ENCODE measurements around the gene ETNK2. TPM values are rescaled to one million over a fixed set of nuclear protein-coding genes. Genes with fewer than 3 reads are reported as not detected.

ETNK2 gene
- total RNA-seq, 3 donors from 2014 or later: 13.8 to 66.1 (median 16.8) TPM

DNA sequence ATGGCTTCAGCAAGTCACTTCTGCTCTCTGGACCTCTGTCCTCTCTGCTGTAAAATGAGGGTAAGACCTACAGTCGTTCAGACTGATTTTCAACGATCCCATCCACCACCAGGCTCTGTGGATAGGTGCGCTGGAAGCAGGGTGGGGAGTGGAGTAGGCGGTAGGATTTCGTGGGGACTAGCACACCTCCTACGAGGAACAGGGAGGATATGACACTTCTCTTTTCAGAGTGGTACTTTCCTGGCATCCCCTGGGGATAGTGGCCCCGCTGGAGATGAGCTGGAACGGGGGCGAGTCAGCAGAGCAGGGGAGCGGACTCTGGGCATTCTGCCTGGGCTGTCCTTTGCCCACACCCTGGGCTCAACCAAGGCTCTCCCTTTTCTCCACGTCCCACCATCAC, 17.7 kb downstream of the ETNK2 start:
- no peaks in the 10 kb centered on the region for H3K9me3 ChIP-seq
- H3K36me3 ChIP-seq: no peaks in the 10 kb centered on the region
- intact Hi-C loops (cut with DNase I; ENCODE audit: low total_unique reads): no loop called here
- H3K27me3 ChIP-seq: no peaks in the 10 kb centered on the region
- no peak overlapping the region for H3K27ac ChIP-seq
- no peak overlapping the region for H3K4me3 ChIP-seq
- DNase-seq (ENCODE audit: low spot score in 2 of 2): no peak
- H3K4me1 ChIP-seq: peaks cover 12 to 27% of the 10 kb centered on the region in 2 donors
- TF ChIP-seq, protein P1, sequence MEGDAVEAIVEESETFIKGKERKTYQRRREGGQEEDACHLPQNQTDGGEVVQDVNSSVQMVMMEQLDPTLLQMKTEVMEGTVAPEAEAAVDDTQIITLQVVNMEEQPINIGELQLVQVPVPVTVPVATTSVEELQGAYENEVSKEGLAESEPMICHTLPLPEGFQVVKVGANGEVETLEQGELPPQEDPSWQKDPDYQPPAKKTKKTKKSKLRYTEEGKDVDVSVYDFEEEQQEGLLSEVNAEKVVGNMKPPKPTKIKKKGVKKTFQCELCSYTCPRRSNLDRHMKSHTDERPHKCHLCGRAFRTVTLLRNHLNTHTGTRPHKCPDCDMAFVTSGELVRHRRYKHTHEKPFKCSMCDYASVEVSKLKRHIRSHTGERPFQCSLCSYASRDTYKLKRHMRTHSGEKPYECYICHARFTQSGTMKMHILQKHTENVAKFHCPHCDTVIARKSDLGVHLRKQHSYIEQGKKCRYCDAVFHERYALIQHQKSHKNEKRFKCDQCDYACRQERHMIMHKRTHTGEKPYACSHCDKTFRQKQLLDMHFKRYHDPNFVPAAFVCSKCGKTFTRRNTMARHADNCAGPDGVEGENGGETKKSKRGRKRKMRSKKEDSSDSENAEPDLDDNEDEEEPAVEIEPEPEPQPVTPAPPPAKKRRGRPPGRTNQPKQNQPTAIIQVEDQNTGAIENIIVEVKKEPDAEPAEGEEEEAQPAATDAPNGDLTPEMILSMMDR (IDR thresholded peaks at IDR 0.05): no peak
- TF ChIP-seq POLR2A (IDR thresholded peaks at IDR 0.05) (no peak), POLR2AphosphoS5 (IDR thresholded peaks at IDR 0.05) (no peak)

DNA sequence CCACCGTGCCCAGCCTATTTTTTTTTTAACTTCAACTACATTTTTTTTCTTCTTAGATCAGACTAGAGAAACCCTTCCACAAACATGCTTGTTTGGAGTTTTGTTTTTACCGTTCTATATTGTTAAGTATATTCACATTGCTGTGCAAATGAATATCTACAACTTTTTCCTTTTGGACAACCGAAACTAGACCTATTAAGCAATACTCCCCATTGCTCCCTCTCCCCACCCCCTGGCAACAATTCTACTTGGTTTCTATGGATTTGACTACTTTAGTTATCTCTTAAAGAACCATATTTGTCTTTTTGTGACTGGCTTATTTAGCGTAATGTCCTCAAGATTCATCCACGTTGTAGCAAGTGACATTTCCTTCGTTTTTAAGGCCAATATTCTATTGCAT, 19.1 kb downstream of the ETNK2 start:
- H3K4me1 ChIP-seq: peaks cover 12 to 27% of the 10 kb centered on the region in 2 donors
- no peaks in the 10 kb centered on the region for H3K36me3 ChIP-seq
- no peaks in the 10 kb centered on the region for H3K9me3 ChIP-seq
- DNase-seq (ENCODE audit: low spot score in 2 of 2): no peak
- no peak overlapping the region for H3K27ac ChIP-seq
- intact Hi-C loops (cut with DNase I; ENCODE audit: low total_unique reads): no loop called here
- no peaks in the 10 kb centered on the region for H3K27me3 ChIP-seq
- no peak for TF ChIP-seq POLR2A (IDR thresholded peaks at IDR 0.05)
- TF ChIP-seq, protein P1 (IDR thresholded peaks at IDR 0.05): no peak
- TF ChIP-seq POLR2AphosphoS5 (IDR thresholded peaks at IDR 0.05): no peak
- H3K4me3 ChIP-seq: no peak overlapping the region

DNA sequence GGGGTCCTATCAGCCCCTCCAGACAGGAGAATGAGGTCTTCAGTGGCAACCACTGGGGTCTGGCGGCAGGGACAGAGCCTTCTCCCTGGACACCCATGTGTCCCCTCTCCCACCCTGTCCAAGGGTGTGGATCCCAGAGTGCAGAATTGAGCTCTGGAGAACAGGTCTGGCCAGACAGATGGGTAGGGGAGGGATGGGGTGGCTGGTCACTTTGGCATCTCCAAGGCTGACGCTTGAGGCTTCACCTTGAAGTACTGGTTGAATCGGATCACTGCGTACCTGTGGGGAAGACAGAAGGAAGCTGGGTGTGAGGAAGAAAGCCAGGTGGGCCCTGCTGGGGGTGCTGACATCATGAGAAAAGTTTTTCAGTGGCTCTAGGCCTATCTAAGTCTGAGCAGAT, 19.9 kb downstream of the ETNK2 start:
- Histone ChIP-seq H3K27ac (peak overlapping the region; percentile 84 to 86), H3K9me3 (no peaks in the 10 kb centered on the region), H3K4me1 (peaks cover 12 to 27% of the 10 kb centered on the region in 2 donors), H3K36me3 (no peaks in the 10 kb centered on the region), H3K4me3 (no peak overlapping the region), H3K27me3 (no peaks in the 10 kb centered on the region)
- TF ChIP-seq POLR2AphosphoS5 (IDR thresholded peaks at IDR 0.05) (no peak), POLR2A (IDR thresholded peaks at IDR 0.05) (no peak)
- TF ChIP-seq, protein P1 (IDR thresholded peaks at IDR 0.05): no peak
- DNase-seq (ENCODE audit: low spot score in 2 of 2): no peak
- intact Hi-C loops (cut with DNase I; ENCODE audit: low total_unique reads): no loop called here

DNA sequence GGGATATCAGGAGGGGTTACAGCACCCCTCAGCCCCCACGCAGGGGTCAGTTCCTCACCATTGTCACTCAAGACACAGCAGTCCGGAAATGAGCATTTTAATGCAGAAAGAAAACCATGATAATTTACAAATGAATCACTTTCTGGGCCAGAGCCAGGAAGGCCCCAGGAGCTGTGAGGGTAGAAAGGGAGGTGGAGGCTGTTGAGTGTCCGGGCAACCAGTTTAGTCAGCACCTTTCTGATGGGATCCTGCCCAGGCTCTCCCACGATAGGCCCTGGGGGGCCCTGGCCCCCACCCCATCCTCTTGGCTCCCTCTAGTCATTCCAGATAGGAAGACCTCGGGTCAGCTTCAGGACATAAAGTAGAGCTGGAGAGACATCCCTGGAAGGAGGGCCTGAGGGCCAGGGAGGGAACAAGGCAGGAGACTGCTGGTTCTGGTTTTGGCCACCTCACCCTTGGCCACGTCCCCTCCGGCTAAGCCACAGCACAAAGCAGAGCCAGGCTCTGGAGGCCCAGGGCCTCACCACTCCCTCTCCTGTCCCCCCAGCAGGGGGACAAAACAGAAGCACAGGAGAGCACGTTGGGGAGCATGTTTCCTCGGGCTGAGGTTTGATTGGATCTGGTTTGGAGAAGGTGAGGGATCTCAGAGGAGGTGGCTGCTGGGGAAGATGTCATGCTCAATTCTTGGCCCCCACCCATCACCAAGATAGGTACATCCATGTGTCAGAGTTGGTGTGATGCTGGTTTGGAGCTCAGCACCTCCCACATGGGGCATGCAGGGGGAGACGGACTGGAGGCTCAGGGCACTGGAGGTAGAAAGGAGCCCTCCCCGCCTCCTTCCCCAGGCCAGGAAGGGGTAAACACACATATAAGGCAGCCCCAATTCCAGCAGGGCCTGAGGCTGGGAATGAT, 20.6 kb downstream of the ETNK2 start:
- DNase-seq (ENCODE audit: low spot score in 2 of 2): peak in 1 of 2 donors; percentile 34
- no peak for TF ChIP-seq POLR2A (IDR thresholded peaks at IDR 0.05)
- TF ChIP-seq, protein P1 (IDR thresholded peaks at IDR 0.05): peak in 1 of 3 donors; percentile 16
- peak in 1 of 3 donors; percentile 9 for TF ChIP-seq POLR2AphosphoS5 (IDR thresholded peaks at IDR 0.05)

DNA sequence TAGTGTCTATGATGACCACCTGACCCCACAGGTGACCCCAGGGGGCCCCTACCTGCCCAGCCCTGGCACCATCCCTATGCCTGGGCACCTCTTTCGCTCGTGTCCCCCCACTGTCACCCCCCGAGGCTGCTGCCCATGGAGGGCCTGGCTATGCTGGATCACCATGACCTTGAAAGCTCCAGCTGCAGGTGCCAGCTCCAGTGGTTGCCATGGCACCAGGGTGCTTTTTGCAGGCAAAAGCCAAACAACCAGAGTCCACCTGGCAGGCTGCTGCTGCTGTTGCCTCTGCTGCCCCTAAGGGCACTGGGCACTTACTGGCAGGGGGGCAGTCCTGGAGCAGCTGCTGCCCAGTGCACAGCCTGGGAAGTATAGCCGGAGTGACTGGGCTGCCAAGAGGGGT, 21.7 kb downstream of the ETNK2 start:
- H3K4me3 ChIP-seq: no peak overlapping the region
- TF ChIP-seq, protein P1 (IDR thresholded peaks at IDR 0.05): no peak
- no peak for TF ChIP-seq POLR2AphosphoS5 (IDR thresholded peaks at IDR 0.05)
- intact Hi-C loops (cut with DNase I; ENCODE audit: low total_unique reads): no loop called here
- no peaks in the 10 kb centered on the region for H3K36me3 ChIP-seq
- DNase-seq (ENCODE audit: low spot score in 2 of 2): peak in 1 of 2 donors; percentile 51
- H3K4me1 ChIP-seq: peaks cover 12 to 27% of the 10 kb centered on the region in 2 donors
- no peaks in the 10 kb centered on the region for H3K9me3 ChIP-seq
- peak overlapping the region; percentile 84 to 86 for H3K27ac ChIP-seq
- no peaks in the 10 kb centered on the region for H3K27me3 ChIP-seq

More for the DNA sequence above, 20.6 kb downstream of the ETNK2 start:
- intact Hi-C loops (cut with DNase I; ENCODE audit: low total_unique reads): no loop called here
- no peaks in the 10 kb centered on the region for H3K27me3 ChIP-seq
- H3K4me3 ChIP-seq: no peak overlapping the region
- H3K4me1 ChIP-seq: peaks cover 12 to 27% of the 10 kb centered on the region in 2 donors
- no peaks in the 10 kb centered on the region for H3K36me3 ChIP-seq
- no peaks in the 10 kb centered on the region for H3K9me3 ChIP-seq
- peak overlapping the region; percentile 84 to 86 for H3K27ac ChIP-seq
